T-helper 17 cell (primary cell): ENCODE data around the gene OVAAL. TPM values are rescaled to one million over a fixed set of nuclear protein-coding genes. Genes with fewer than 3 reads are reported as not detected.
A peak's percentile ranks its signal among the peaks of the same experiment; 100 is the strongest.

Experiments used
- ATAC-seq: fragments of 150-1000 bp; cut with Tn5 transposase; 2 replicates; pipeline ENCODE4 v1.10.0; 2021; ENCODE audit warnings: mild to moderate bottlenecking, moderate library complexity
- DNase-seq, 3 donors: peaks; one replicate each; pipeline versions ENCODE4 v3.0.0 to v3.0.0-alpha.2; 2020 to 2021
- H3K9me3 ChIP-seq: one replicate; pipeline ENCODE4 v1.7.0; 2013; ENCODE audit warnings: low read length, mild to moderate bottlenecking; ENCODE audit not compliant: control insufficient read depth, poor library complexity, severe bottlenecking
- H3K27ac Mint-ChIP-seq: one replicate; pipeline ENCODE4 v1.8.0; 2022; ENCODE audit warnings: mild to moderate bottlenecking, moderate library complexity, mixed read lengths
- H3K27me3 Mint-ChIP-seq: one replicate; pipeline ENCODE4 v1.8.0; 2022; ENCODE audit warnings: mixed read lengths
- H3K36me3 Mint-ChIP-seq: one replicate; pipeline ENCODE4 v1.8.0; 2022; ENCODE audit warnings: low read depth, mixed read lengths
- H3K4me1 Mint-ChIP-seq: one replicate; pipeline ENCODE4 v1.8.0; 2022; ENCODE audit warnings: mild to moderate bottlenecking, mixed read lengths
- H3K4me3 Mint-ChIP-seq: one replicate; pipeline ENCODE4 v1.8.0; 2022; ENCODE audit warnings: mild to moderate bottlenecking, moderate library complexity, mixed read lengths
- total RNA-seq, 4 donors: library from RNA in 2 of 4; stranded (reverse) in 2 of 4; gene quantifications; one replicate each; pipeline ENCODE4 v1.2.3 and lab custom pipeline; 2022 to 2026

The OVAAL gene
- total RNA-seq (not detected), total RNA-seq (lab: John Stamatoyannopoulos, UW) (0 reads per million in 2 donors)

- Mint-ChIP-seq H3K27me3 (peaks cover 37% of the 10 kb centered on the region), H3K27ac (no peak within 1 kb of the TSS), H3K4me1 (no peaks in the 10 kb centered on the region), H3K4me3 (no peak within 1 kb of the TSS), H3K36me3 (no peaks in the 10 kb centered on the region)
- ATAC-seq: no peak
- no peak for DNase-seq
- no peaks in the 10 kb centered on the region for H3K9me3 ChIP-seq
Observed at GRCh38 chr1:180558664-180559063, at the start of gene OVAAL. Gene OVAAL, plus strand, starts transcription at chr1:180558964.

DNA sequence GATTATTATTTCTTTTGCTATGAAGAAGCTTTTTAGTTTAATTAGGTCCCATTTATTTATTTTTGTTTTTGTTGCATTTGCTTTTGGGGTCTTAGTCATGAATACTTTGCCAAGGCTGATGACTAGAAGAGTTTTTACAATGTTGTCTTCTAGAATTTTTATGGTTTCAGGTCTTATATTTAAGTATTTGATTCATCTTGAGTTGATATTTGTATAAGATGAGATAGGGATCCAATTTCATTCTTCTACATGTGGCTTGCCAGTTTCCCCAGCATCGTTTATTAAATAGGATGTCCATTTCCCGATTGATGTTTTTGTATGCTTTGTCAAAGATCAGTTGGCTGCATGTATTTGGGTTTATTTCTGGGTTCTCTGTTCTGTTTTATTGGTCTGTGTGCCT is 47.9 kb upstream of the OVAAL start:
- Mint-ChIP-seq H3K27ac (no peak overlapping the region), H3K27me3 (peaks cover 25% of the 10 kb centered on the region), H3K36me3 (no peaks in the 10 kb centered on the region), H3K4me3 (no peak overlapping the region), H3K4me1 (peaks cover 2% of the 10 kb centered on the region)
- no peaks in the 10 kb centered on the region for H3K9me3 ChIP-seq
- ATAC-seq (no peak), DNase-seq (no peak)

- DNase-seq (no peak), ATAC-seq (no peak)
- Mint-ChIP-seq H3K36me3 (no peaks in the 10 kb centered on the region), H3K4me1 (peaks cover 2% of the 10 kb centered on the region), H3K27me3 (peaks cover 25% of the 10 kb centered on the region), H3K4me3 (no peak overlapping the region), H3K27ac (no peak overlapping the region)
- H3K9me3 ChIP-seq: no peaks in the 10 kb centered on the region
Observed at GRCh38 chr1:180513531-180513930, 45.2 kb upstream of the OVAAL start.

DNA sequence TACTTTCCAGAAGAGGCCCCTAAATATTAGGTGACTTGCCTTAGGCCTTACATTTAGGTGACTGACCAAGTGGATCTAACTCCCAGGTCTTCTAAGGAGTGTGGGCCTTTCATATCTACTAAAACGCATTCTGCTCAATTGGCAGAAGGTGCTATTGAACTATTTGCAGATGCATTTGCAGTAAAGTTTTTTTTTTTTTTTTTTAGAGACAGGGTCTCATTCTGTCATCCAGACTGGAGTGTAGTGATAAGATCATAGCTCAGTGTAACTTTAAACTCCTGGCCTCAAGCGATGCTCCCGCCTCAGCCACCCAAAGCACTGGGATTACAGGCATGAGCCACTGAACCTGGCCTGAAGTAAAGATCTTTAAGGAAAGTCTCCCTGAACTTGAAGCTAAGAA is 43.4 kb upstream of the OVAAL start:
- H3K9me3 ChIP-seq: no peaks in the 10 kb centered on the region
- peaks cover 9% of the 10 kb centered on the region for H3K4me1 Mint-ChIP-seq
- DNase-seq (no peak), ATAC-seq (no peak)
- peaks cover 35% of the 10 kb centered on the region for H3K27me3 Mint-ChIP-seq
- no peak overlapping the region for H3K27ac Mint-ChIP-seq
- H3K36me3 Mint-ChIP-seq: peaks cover 6% of the 10 kb centered on the region
- H3K4me3 Mint-ChIP-seq: no peak overlapping the region

DNA sequence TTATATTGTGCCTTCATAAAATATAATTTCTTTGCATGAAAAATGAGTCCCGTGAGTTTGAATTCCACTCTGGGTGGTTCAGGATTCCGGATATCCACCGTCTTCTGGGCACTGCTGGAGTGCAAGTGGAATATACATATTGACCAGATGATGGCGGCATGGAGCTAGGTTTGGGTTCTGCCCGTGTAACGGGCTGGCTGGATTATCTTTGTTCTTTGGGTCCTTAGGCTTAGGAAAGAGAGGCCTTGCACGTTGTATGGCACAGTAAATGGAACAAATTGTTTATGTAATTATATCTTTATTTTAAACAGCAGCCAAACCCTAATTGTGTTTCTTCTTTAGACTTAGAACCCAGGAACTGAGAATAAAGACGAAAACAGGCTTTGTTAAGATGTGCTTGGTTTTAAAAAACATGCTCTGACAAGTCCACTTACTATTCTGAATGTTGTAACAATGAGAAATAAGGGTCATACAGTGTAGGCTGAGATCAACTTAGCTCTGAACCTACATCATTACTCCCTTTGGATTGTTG is 42.8 kb upstream of the OVAAL start:
- H3K4me3 Mint-ChIP-seq: no peak overlapping the region
- H3K9me3 ChIP-seq: no peaks in the 10 kb centered on the region
- peaks cover 35% of the 10 kb centered on the region for H3K27me3 Mint-ChIP-seq
- peaks cover 9% of the 10 kb centered on the region for H3K4me1 Mint-ChIP-seq
- no peak overlapping the region for H3K27ac Mint-ChIP-seq
- peak in 2 of 3 donors; percentile 19 to 31 for DNase-seq
- peak; percentile 94 for ATAC-seq
- H3K36me3 Mint-ChIP-seq: peaks cover 6% of the 10 kb centered on the region

DNA sequence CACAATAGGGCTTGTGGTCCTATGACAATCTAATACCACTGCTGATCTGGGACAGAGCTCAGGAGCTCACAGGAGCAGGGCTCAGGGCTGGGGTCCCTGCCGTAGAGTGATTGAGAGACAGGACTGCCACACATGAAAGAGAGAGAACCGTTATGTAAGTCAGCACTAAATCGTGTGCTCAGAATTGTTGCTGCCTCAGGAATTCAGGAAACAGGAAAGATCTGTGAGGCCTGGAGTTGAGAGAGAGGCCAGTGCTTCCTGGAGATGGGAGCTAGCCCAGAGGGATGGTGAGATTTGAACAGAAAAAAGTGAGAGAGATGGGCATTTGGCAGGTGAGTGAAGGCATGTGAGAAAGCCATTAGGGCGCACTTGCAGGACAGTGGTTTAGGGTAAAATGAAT is 38.9 kb upstream of the OVAAL start:
- H3K27me3 Mint-ChIP-seq: peaks cover 44% of the 10 kb centered on the region
- no peaks in the 10 kb centered on the region for H3K9me3 ChIP-seq
- ATAC-seq (no peak), DNase-seq (no peak)
- peaks cover 15% of the 10 kb centered on the region for H3K4me1 Mint-ChIP-seq
- peak overlapping the region; percentile 72 for H3K27ac Mint-ChIP-seq
- H3K4me3 Mint-ChIP-seq: no peak overlapping the region
- peaks cover 9% of the 10 kb centered on the region for H3K36me3 Mint-ChIP-seq

DNA sequence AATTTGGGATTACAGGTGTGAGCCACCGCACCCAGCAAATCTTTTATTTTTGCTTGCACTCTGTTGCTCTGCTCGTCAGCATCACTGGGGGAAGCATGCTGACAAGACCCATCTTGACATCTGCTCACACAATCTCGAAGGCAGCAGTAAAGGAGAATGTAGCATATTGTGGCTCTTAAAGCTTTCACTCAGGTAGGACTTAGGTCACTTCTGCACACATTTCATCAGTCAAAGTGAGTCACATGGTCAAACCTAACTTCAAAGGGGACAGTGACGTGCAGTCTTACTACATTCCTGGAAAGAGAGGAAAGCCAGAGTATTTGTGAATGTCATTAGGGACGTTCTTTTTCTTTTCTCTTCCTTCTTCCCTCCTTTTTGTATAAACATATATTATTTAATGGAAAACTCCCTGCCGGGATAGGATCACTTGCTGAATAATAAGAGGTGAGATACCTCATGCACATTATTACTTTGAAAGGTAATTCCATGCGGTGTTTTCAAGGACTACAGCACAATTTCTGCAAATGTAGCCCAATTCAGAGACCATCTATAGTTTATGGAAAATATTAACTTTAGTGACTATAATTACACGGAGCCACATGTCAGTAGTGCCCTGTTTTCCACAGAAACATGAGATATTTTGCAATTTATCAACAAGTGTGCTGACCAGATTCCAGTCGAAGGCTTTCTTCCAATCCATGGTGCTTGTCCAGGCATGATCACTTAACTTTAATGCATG is 37.1 kb upstream of the OVAAL start:
- Mint-ChIP-seq H3K36me3 (peaks cover 12% of the 10 kb centered on the region), H3K4me3 (no peak overlapping the region), H3K27me3 (peaks cover 49% of the 10 kb centered on the region), H3K27ac (no peak overlapping the region), H3K4me1 (peaks cover 16% of the 10 kb centered on the region)
- ATAC-seq (no peak), DNase-seq (no peak)
- no peaks in the 10 kb centered on the region for H3K9me3 ChIP-seq

DNA sequence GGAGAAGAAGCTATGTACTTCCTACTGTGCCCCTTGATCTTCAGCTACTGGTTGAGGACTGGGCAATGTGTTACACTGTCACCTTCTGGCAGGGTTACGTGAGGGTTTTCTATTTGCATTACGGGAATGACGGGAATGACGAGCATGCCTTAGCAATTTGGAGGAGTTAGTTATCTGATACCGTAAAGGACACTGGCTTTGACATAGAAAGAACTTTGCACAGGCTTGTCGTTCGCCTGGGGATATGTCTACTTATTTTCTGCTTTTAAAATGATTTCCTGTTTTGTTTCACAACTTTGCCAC is 36.6 kb upstream of the OVAAL start:
- DNase-seq (no peak), ATAC-seq (no peak)
- H3K9me3 ChIP-seq: no peaks in the 10 kb centered on the region
- H3K4me1 Mint-ChIP-seq: peaks cover 16% of the 10 kb centered on the region
- no peak overlapping the region for H3K27ac Mint-ChIP-seq
- H3K4me3 Mint-ChIP-seq: no peak overlapping the region
- peaks cover 12% of the 10 kb centered on the region for H3K36me3 Mint-ChIP-seq
- peaks cover 54% of the 10 kb centered on the region for H3K27me3 Mint-ChIP-seq

GRCh38 chr1:180524160-180524914 is 34.4 kb upstream of the OVAAL start:
- H3K27ac Mint-ChIP-seq: no peak overlapping the region
- H3K27me3 Mint-ChIP-seq: peaks cover 55% of the 10 kb centered on the region
- no peak for ATAC-seq

DNA sequence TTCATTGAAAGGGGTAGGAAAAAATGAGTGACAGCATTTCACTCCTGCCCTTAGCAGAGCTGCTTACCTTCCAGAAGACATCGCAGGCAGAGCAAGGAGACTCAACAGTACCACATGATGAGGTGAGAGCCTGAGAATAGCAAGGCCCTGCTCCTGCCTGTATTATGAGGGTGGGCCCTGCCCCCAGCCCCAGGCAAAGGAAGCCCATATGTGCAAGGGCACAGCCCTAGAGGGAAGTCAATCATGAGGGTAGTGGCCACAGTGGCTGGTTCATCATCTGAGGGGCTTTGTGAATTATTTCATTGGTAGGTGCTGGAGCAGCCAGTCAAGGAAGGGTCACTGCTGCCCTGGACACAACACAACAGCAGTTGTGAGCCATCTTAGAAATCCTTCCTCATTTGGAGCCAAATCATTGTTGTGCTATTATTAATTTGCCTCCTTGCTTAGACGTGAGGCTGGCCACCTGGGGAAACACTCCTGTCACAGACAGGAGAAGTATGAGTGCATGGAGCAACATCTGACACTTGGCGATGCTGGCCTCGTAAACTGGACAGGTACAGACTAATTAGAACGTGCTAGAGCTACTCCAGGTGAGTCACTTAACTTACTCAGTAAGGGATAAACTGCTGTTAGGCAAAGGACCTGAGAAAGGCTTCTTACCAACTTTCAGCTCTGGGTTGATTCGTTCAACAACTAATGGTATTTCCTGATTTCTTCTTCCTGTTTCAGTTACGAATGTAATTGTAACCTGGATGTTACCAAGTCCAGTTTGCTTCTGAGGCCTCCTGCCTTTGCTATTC is 33.6 kb upstream of the OVAAL start:
- Mint-ChIP-seq H3K4me3 (no peak overlapping the region), H3K27me3 (peaks cover 49% of the 10 kb centered on the region), H3K27ac (no peak overlapping the region), H3K4me1 (peaks cover 9% of the 10 kb centered on the region), H3K36me3 (peaks cover 6% of the 10 kb centered on the region)
- H3K9me3 ChIP-seq: no peaks in the 10 kb centered on the region
- DNase-seq (no peak), ATAC-seq (no peak)

More at GRCh38 chr1:180524160-180524914, 34.4 kb upstream of the OVAAL start:
- no peaks in the 10 kb centered on the region for H3K9me3 ChIP-seq
- no peak for DNase-seq
- Mint-ChIP-seq H3K4me3 (no peak overlapping the region), H3K4me1 (peaks cover 16% of the 10 kb centered on the region), H3K36me3 (peaks cover 12% of the 10 kb centered on the region)

- no peak for ATAC-seq
Observed at GRCh38 chr1:180525715-180526039, 33.1 kb upstream of the OVAAL start.

GRCh38 chr1:180527101-180527669 is 31.6 kb upstream of the OVAAL start:
- H3K9me3 ChIP-seq: no peaks in the 10 kb centered on the region
- H3K36me3 Mint-ChIP-seq: peaks cover 6% of the 10 kb centered on the region
- no peak for DNase-seq
- H3K4me1 Mint-ChIP-seq: peaks cover 9% of the 10 kb centered on the region
- H3K4me3 Mint-ChIP-seq: no peak overlapping the region
- H3K27me3 Mint-ChIP-seq: peaks cover 39% of the 10 kb centered on the region
- H3K27ac Mint-ChIP-seq: no peak overlapping the region
- ATAC-seq: no peak

More at GRCh38 chr1:180525715-180526039, 33.1 kb upstream of the OVAAL start:
- Mint-ChIP-seq H3K27me3 (peaks cover 48% of the 10 kb centered on the region), H3K27ac (no peak overlapping the region), H3K36me3 (peaks cover 6% of the 10 kb centered on the region), H3K4me3 (no peak overlapping the region), H3K4me1 (peaks cover 9% of the 10 kb centered on the region)
- no peaks in the 10 kb centered on the region for H3K9me3 ChIP-seq
- no peak for DNase-seq
